IMR-90 (cell line): ENCODE results near the gene PTPRG. TPM values are rescaled to one million over a fixed set of nuclear protein-coding genes. Genes with fewer than 3 reads are reported as not detected.

Source experiments
- ATAC-seq: fragments of 200-7000 bp; cut with Tn5 transposase; 2 replicates; pipeline ENCODE4 v1.9.1; 2020; ENCODE audit warnings: low read depth, mild to moderate bottlenecking, moderate library complexity
- BruUV-seq: library from RNA; stranded (reverse); fragments of 400-500 nt; replicated peaks from 2 replicates; lab custom pipeline; 2021; lab: Mats Ljungman, UMichigan
- CTCF ChIA-PET: fragments of 300-600 bp; formaldehyde crosslinking; extraction: SDS; loops from one replicate; lab custom pipeline; 2021; ENCODE audit warnings: antibody characterized with exemption; lab: Yijun Ruan, JAX
- POLR2A ChIA-PET: fragments of 300-600 bp; sonication (Branson Sonifier 250); formaldehyde crosslinking; loops from one replicate; lab custom pipeline; 2022; ENCODE audit warnings: antibody characterized with exemption; ENCODE audit not compliant: unreplicated experiment; lab: Charles Lee
- DNase-seq: peaks from one replicate; pipeline ENCODE4 v3.0.0; 2013
- H2AFZ ChIP-seq: replicated peaks from 2 replicates; pipeline ENCODE3; 2013; ENCODE audit warnings: low read length, mild to moderate bottlenecking; ENCODE audit not compliant: poor library complexity
- H2AK5ac ChIP-seq: 2 replicates; pipeline ENCODE4 v1.6.1; 2013; ENCODE audit warnings: low read depth, low read length, inconsistent platforms
- H2AK9ac ChIP-seq: replicated peaks from 2 replicates; pipeline ENCODE3; 2013; ENCODE audit warnings: mild to moderate bottlenecking, low read depth, low read length, moderate library complexity; ENCODE audit not compliant: poor library complexity
- H2BK120ac ChIP-seq: 2 replicates; pipeline ENCODE4 v1.6.1; 2013; ENCODE audit warnings: low read depth, low read length, inconsistent platforms
- H2BK15ac ChIP-seq: 3 replicates; pipeline ENCODE4 v1.6.1; 2013; ENCODE audit warnings: low read depth, low read length, inconsistent platforms
- H2BK20ac ChIP-seq: 2 replicates; pipeline ENCODE4 v1.6.1; 2013; ENCODE audit warnings: low read depth, mild to moderate bottlenecking, inconsistent platforms, low read length, moderate library complexity
- H2BK5ac ChIP-seq: 2 replicates; pipeline ENCODE4 v1.6.1; 2013; ENCODE audit warnings: mild to moderate bottlenecking, low read depth, low read length, inconsistent platforms; ENCODE audit not compliant: poor library complexity, severe bottlenecking
- H3K14ac ChIP-seq: replicated peaks from 2 replicates; pipeline ENCODE4 v1.6.1; 2013; ENCODE audit warnings: low read depth, low read length, inconsistent platforms
- H3K18ac ChIP-seq: 2 replicates; pipeline ENCODE4 v1.6.1; 2013; ENCODE audit warnings: low read depth, low read length, control low read depth
- H3K23ac ChIP-seq: 2 replicates; pipeline ENCODE4 v1.6.1; 2013; ENCODE audit warnings: low read depth, low read length, inconsistent platforms
- H3K27ac ChIP-seq: 2 replicates; pipeline ENCODE4 v1.5.1; 2013; ENCODE audit warnings: mild to moderate bottlenecking, control low read depth, low read length; ENCODE audit not compliant: insufficient read depth
- H3K27me3 ChIP-seq: 2 replicates; pipeline ENCODE4 v1.6.1; 2013; ENCODE audit warnings: low read length; ENCODE audit not compliant: control insufficient read depth, insufficient read depth
- H3K36me3 ChIP-seq: 2 replicates; pipeline ENCODE4 v1.6.1; 2013; ENCODE audit warnings: low read length, mixed read lengths; ENCODE audit not compliant: control insufficient read depth, insufficient read depth
- H3K4ac ChIP-seq: 2 replicates; pipeline ENCODE4 v1.6.1; 2013; ENCODE audit warnings: low read depth, low read length, inconsistent platforms
- H3K4me1 ChIP-seq: 2 replicates; pipeline ENCODE4 v1.6.1; 2013; ENCODE audit warnings: low read length, mixed read lengths; ENCODE audit not compliant: control insufficient read depth, insufficient read depth
- H3K4me2 ChIP-seq: 2 replicates; pipeline ENCODE4 v1.6.1; 2013; ENCODE audit warnings: low read depth, mild to moderate bottlenecking, control low read depth, low read length, moderate library complexity
- H3K4me3 ChIP-seq: 2 replicates; pipeline ENCODE4 v1.5.1; 2013; ENCODE audit warnings: low read depth, mild to moderate bottlenecking, control low read depth, low read length, moderate library complexity; ENCODE audit not compliant: insufficient read depth
- H3K56ac ChIP-seq: 2 replicates; pipeline ENCODE4 v1.6.1; 2013; ENCODE audit warnings: low read length, inconsistent platforms; ENCODE audit not compliant: insufficient read depth; ENCODE audit errors: extremely low read depth
- H3K79me1 ChIP-seq, 2 experiments: 2 replicates each; pipeline ENCODE4 v1.6.1; 2013; ENCODE audit warnings: low read length in 2 of 2, inconsistent platforms in 1 of 2, low read depth in 1 of 2
- H3K9ac ChIP-seq: 2 replicates; pipeline ENCODE4 v1.6.1; 2013; ENCODE audit warnings: low read depth, low read length, control low read depth
- H3K9me1 ChIP-seq: 2 replicates; pipeline ENCODE4 v1.6.1; 2013; ENCODE audit warnings: low read length, inconsistent platforms; ENCODE audit not compliant: insufficient read depth
- H3K9me3 ChIP-seq: 2 replicates; pipeline ENCODE4 v1.6.1; 2013; ENCODE audit warnings: low read length; ENCODE audit not compliant: control insufficient read depth, insufficient read depth
- H4K20me1 ChIP-seq: 2 replicates; pipeline ENCODE4 v1.6.1; 2013; ENCODE audit warnings: low read length, inconsistent platforms; ENCODE audit not compliant: insufficient read depth
- H4K5ac ChIP-seq: 2 replicates; pipeline ENCODE4 v1.6.1; 2013; ENCODE audit warnings: mild to moderate bottlenecking, low read depth, low read length, control low read depth
- H4K8ac ChIP-seq, 2 experiments: 2 replicates each; pipeline ENCODE4 v1.6.1; 2013; ENCODE audit warnings: low read depth in 2 of 2, low read length in 2 of 2, control low read depth in 1 of 2, inconsistent platforms in 1 of 2
- H4K91ac ChIP-seq: 2 replicates; pipeline ENCODE4 v1.6.1; 2013; ENCODE audit warnings: low read depth, low read length, inconsistent platforms; ENCODE audit not compliant: insufficient read depth
- CEBPB ChIP-seq: IDR thresholded peaks from 2 replicates; pipeline ENCODE4 v1.6.1; 2012; ENCODE audit warnings: low read depth, low read length, improper control_type of control experiment
- CHD1 ChIP-seq: IDR thresholded peaks from 2 replicates; pipeline ENCODE4 v1.6.1; 2012; ENCODE audit warnings: low read depth, low read length, improper control_type of control experiment
- FOS ChIP-seq: fragments of 150-350 bp; IDR thresholded peaks from 2 replicates; pipeline ENCODE4 v1.6.1; 2016; ENCODE audit warnings: low read depth, low read length
- MAFK ChIP-seq: IDR thresholded peaks from 2 replicates; pipeline ENCODE4 v1.6.1; 2012; ENCODE audit warnings: low read depth, low read length, improper control_type of control experiment
- MAZ ChIP-seq: IDR thresholded peaks from 2 replicates; pipeline ENCODE4 v1.6.1; 2012; ENCODE audit warnings: low read depth, mild to moderate bottlenecking, low read length, improper control_type of control experiment, moderate library complexity, borderline replicate concordance
- POLR2A ChIP-seq: IDR thresholded peaks from 2 replicates; pipeline ENCODE4 v1.6.1; 2012; ENCODE audit warnings: mild to moderate bottlenecking, low read depth, low read length
- RCOR1 ChIP-seq: IDR thresholded peaks from 2 replicates; pipeline ENCODE4 v1.6.1; 2012; ENCODE audit warnings: mild to moderate bottlenecking, low read length, improper control_type of control experiment; ENCODE audit not compliant: insufficient replicate concordance
- RFX5 ChIP-seq: IDR thresholded peaks from 2 replicates; pipeline ENCODE4 v1.8.0; 2012; ENCODE audit warnings: low read depth, mild to moderate bottlenecking, low read length, moderate library complexity
- SMC3 ChIP-seq: fragments of 150-350 bp; IDR thresholded peaks from 2 replicates; pipeline ENCODE4 v1.6.1; 2016; ENCODE audit warnings: low read depth, mild to moderate bottlenecking, antibody characterized with exemption, low read length, moderate library complexity
- WGBS, 2 experiments: methylation state at CpG; one replicate each; pipeline versions ENCODE4 v1.1.5 to v1.1.7; 2013; ENCODE audit warnings: missing lambda C conversion rate in 2 of 2; ENCODE audit not compliant: insufficient read length in 1 of 2; ENCODE audit errors: extremely low coverage in 2 of 2; 5-methylcytosine and 5-hydroxymethylcytosine counted together
- dilution Hi-C: fragments of 300-500 bp; cut with HindIII; formaldehyde crosslinking; loops from one replicate; pipeline ENCODE4 v1.14.3; 2018; ENCODE audit warnings: low sequenced_read_pairs; ENCODE audit not compliant: unreplicated experiment
- in situ Hi-C: fragments of 300-500 bp; cut with MboI; formaldehyde crosslinking; loops from 3 replicates; pipeline ENCODE4 v1.14.3; 2019; ENCODE audit warnings: low sequenced_read_pairs, inconsistent platforms, mixed read lengths
- intact Hi-C: fragments of 100-400 bp; cut with micrococcal nuclease; formaldehyde crosslinking; loops from 2 replicates; pipeline ENCODE4 v1.10.0; 2022
- polyA plus RNA-seq, 3 experiments: library from polyadenylated mRNA; depleted of rRNA; stranded (reverse); fragments of >200 nt; gene quantifications; 2 replicates each; pipeline ENCODE4 v1.2.3, GENCODE V29; 2012; ENCODE audit warnings: low replicate concordance in 1 of 3
- total RNA-seq: library from RNA; depleted of rRNA; stranded (reverse); fragments of >200 nt; gene quantifications from 2 replicates; pipeline ENCODE4 v1.2.3, GENCODE V29; 2012
- TF ChIP-seq, protein P1 (sequence below): conservative IDR thresholded peaks from 2 replicates; pipeline ENCODE4 v1.5.1; 2012; ENCODE audit warnings: mild to moderate bottlenecking, low read depth, low read length, improper control_type of control experiment
- TF ChIP-seq, protein P2 (sequence below): fragments of 150-350 bp; IDR thresholded peaks from 2 replicates; pipeline ENCODE4 v1.6.1; 2017; ENCODE audit warnings: mild to moderate bottlenecking, antibody characterized with exemption, low read length, low read depth

PTPRG gene
- total and polyA plus RNA-seq, 2 of the 4 experiments (the other 2 are of a cell fraction): 7.7 to 31.0 TPM

DNA sequence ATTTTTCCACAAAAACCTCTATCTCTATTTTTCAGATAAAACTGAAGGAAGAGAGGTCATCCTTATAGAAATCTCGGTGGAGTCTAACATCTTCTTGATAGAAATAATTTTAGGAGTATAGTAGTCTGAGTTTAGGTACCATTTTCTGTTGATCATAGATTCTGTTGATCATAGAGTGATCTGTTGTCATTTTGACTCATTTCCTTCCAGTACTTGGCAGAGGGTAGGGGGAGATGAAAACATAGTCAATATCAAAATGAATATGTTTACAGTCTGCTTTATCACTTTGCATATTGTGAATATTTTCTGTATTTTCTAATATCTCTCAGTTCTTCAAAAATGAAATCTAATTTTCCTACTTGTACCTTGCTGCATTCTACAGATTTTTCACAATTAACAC lies 458.5 kb downstream of the PTPRG start:
- Histone ChIP-seq H2AFZ (no peak overlapping the region), H3K4me2 (no peak overlapping the region), H2BK5ac (no peak overlapping the region), H3K23ac (no peak overlapping the region), H3K14ac (no peak overlapping the region), H3K9ac (no peak overlapping the region), H3K27me3 (no peaks in the 10 kb centered on the region), H4K8ac (no peak overlapping the region), H4K91ac (no peak overlapping the region), H4K20me1 (no peaks in the 10 kb centered on the region), H2AK5ac (no peak overlapping the region), H3K18ac (no peak overlapping the region), H4K5ac (no peak overlapping the region), H3K27ac (no peak overlapping the region), H3K9me3 (no peaks in the 10 kb centered on the region), H3K4me1 (no peaks in the 10 kb centered on the region), H3K4me3 (no peak overlapping the region), H2BK15ac (no peak overlapping the region), H3K56ac (no peak overlapping the region), H3K36me3 (no peaks in the 10 kb centered on the region), H3K9me1 (no peaks in the 10 kb centered on the region), H3K4ac (no peak overlapping the region), H2BK20ac (no peak overlapping the region), H3K79me1 (peaks cover 7 to 8% of the 10 kb centered on the region in 2 experiments; a peak in 2 of 4 replicates), H2BK120ac (no peak overlapping the region), H2AK9ac (no peak overlapping the region)
- dilution Hi-C loops: no loop called here
- DNase-seq (no peak), ATAC-seq (no peak)
- WGBS, 2 experiments: no CpG with 5 or more reads among the region's 1 CpG
- CTCF ChIA-PET: interaction anchor here (1.2 kb wide), 1 partner anchor 13 kb away, joined by 3 read pairs; no protein-coding TSS in a partner anchor
- intact Hi-C loops: no loop called here
- POLR2A ChIA-PET: no interaction called here
- no TSS peak for BruUV-seq
- no peak for TF ChIP-seq FOS
- TF ChIP-seq RCOR1: no peak
- TF ChIP-seq MAZ: no peak
- TF ChIP-seq, protein P1, sequence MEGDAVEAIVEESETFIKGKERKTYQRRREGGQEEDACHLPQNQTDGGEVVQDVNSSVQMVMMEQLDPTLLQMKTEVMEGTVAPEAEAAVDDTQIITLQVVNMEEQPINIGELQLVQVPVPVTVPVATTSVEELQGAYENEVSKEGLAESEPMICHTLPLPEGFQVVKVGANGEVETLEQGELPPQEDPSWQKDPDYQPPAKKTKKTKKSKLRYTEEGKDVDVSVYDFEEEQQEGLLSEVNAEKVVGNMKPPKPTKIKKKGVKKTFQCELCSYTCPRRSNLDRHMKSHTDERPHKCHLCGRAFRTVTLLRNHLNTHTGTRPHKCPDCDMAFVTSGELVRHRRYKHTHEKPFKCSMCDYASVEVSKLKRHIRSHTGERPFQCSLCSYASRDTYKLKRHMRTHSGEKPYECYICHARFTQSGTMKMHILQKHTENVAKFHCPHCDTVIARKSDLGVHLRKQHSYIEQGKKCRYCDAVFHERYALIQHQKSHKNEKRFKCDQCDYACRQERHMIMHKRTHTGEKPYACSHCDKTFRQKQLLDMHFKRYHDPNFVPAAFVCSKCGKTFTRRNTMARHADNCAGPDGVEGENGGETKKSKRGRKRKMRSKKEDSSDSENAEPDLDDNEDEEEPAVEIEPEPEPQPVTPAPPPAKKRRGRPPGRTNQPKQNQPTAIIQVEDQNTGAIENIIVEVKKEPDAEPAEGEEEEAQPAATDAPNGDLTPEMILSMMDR: no peak
- TF ChIP-seq POLR2A: no peak
- no peak for TF ChIP-seq CEBPB
- TF ChIP-seq, protein P2, sequence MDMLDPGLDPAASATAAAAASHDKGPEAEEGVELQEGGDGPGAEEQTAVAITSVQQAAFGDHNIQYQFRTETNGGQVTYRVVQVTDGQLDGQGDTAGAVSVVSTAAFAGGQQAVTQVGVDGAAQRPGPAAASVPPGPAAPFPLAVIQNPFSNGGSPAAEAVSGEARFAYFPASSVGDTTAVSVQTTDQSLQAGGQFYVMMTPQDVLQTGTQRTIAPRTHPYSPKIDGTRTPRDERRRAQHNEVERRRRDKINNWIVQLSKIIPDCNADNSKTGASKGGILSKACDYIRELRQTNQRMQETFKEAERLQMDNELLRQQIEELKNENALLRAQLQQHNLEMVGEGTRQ: no peak
- no peak for TF ChIP-seq CHD1
- TF ChIP-seq SMC3: no peak
- TF ChIP-seq RFX5: no peak
- no peak for TF ChIP-seq MAFK
- in situ Hi-C loops: no loop called here
